AG04449 (cell line): ENCODE results near the gene CEP89.
"Not testable (repeated sequence)": the region's sequence is repeated elsewhere in the genome, so short reads cannot be mapped to it uniquely, and the experiment has no call there.

Experiments
- CTCF ChIA-PET: fragments of 350-600 bp; formaldehyde crosslinking; extraction: SDS; loops from one replicate; lab custom pipeline; 2021; ENCODE audit warnings: antibody characterized with exemption; lab: Yijun Ruan, JAX
- POLR2A ChIA-PET: fragments of 400-600, 350-600 bp; formaldehyde crosslinking; extraction: SDS; loops from one replicate; lab custom pipeline; 2020; ENCODE audit warnings: antibody characterized with exemption, inconsistent platforms; lab: Yijun Ruan, JAX
- DNase-seq: peaks from one replicate; pipeline ENCODE4 v3.0.0-alpha.2; 2010; ENCODE audit warnings: low read depth, low spot score
- H3K4me3 ChIP-seq: 2 replicates; pipeline ENCODE4 v1.5.1; 2011; ENCODE audit warnings: low read depth, mild to moderate bottlenecking, control low read depth, low read length
- CTCF ChIP-seq: IDR thresholded peaks from one replicate; pipeline ENCODE4 v1.5.1; 2011; ENCODE audit warnings: mild to moderate bottlenecking, moderate library complexity, low read length, control low read depth, inconsistent platforms; ENCODE audit not compliant: insufficient read depth; ENCODE audit errors: missing control alignments

CEP89 gene

GRCh38 chr19:32977280-32977679 lies 5.5 kb upstream of the CEP89 start:
- TF ChIP-seq CTCF, result no peak
- DNase-seq, result no peak
- ChIA-PET CTCF (interaction anchor here (1.0 to 7.4 kb wide), 10 partner anchors 8 to 157 kb away, joined by 3 to 89 read pairs (median 6); no protein-coding TSS in a partner anchor), POLR2A (no interaction called here)
- no peak overlapping the region for H3K4me3 ChIP-seq

- ChIA-PET POLR2A (no interaction called here), CTCF (interaction anchor here (0.6 to 7.4 kb wide), 41 partner anchors 9 to 303 kb away, joined by 3 to 89 read pairs (median 4); partner anchors contain the start of gene GPATCH1)
- no peak for DNase-seq
- TF ChIP-seq CTCF, result peak; percentile 74
- no peak overlapping the region for H3K4me3 ChIP-seq
These were observed 4.6 kb upstream of the CEP89 start for GRCh38 chr19:32976223-32976805.

- H3K4me3 ChIP-seq, result peak overlapping the region; percentile 84
- CTCF ChIA-PET, result interaction anchor here (0.7 to 7.4 kb wide), 4 partner anchors 10 to 332 kb away, joined by 3 to 65 read pairs (median 3); no protein-coding TSS in a partner anchor
- DNase-seq, result no peak
- no peak for TF ChIP-seq CTCF
- POLR2A ChIA-PET, result interaction anchor here (0.6 to 0.7 kb wide), 4 partner anchors 12 to 281 kb away, joined by 4 to 5 read pairs (median 4); no protein-coding TSS in a partner anchor
These were observed 654 bp downstream of the CEP89 start for GRCh38 chr19:32971012-32971595.

GRCh38 chr19:32969549-32969948 lies 2.2 kb downstream of the CEP89 start:
- no peak overlapping the region for H3K4me3 ChIP-seq
- CTCF ChIA-PET, result no interaction called here
- POLR2A ChIA-PET, result no interaction called here
- DNase-seq, result no peak
- no peak for TF ChIP-seq CTCF

GRCh38 chr19:32966750-32967149 lies 5.0 kb downstream of the CEP89 start:
- no peak for DNase-seq
- ChIA-PET CTCF (interaction anchor here (0.9 to 1.6 kb wide), 3 partner anchors 9 to 158 kb away, joined by 3 to 11 read pairs (median 3); no protein-coding TSS in a partner anchor), POLR2A (no interaction called here)
- TF ChIP-seq CTCF, result no peak
- no peak overlapping the region for H3K4me3 ChIP-seq

GRCh38 chr19:32945260-32945659 lies 26.5 kb downstream of the CEP89 start:
- POLR2A ChIA-PET, result no interaction called here
- no peak overlapping the region for H3K4me3 ChIP-seq
- CTCF ChIA-PET, result interaction anchor here (1.8 kb wide), 1 partner anchor 12 kb away, joined by 5 read pairs; no protein-coding TSS in a partner anchor
- no peak for DNase-seq
- no peak for TF ChIP-seq CTCF

GRCh38 chr19:32941273-32941672 lies 30.5 kb downstream of the CEP89 start:
- H3K4me3 ChIP-seq, POLR2A ChIA-PET, DNase-seq: not testable (repeated sequence)
- CTCF ChIA-PET, result interaction anchor here (0.9 kb wide), 1 partner anchor 9 kb away, joined by 5 read pairs; no protein-coding TSS in a partner anchor
